GM13977 (cell line): ENCODE measurements around the gene ITPKB.

Experiments used
- DNase-seq: peaks from one replicate; pipeline ENCODE4 v3.0.0; 2012; ENCODE audit warnings: low spot score
- CTCF ChIP-seq: IDR thresholded peaks from 2 replicates; pipeline ENCODE4 v1.5.1; 2012; ENCODE audit warnings: mild to moderate bottlenecking, control low read depth; ENCODE audit not compliant: insufficient read depth; ENCODE audit errors: extremely low read depth, missing control alignments
- in situ Hi-C: fragments of 300-500 bp; cut with MboI; formaldehyde crosslinking; loops from one replicate; pipeline ENCODE4 v1.12.0; 2022; ENCODE audit warnings: low sequenced_read_pairs, low pct_unique_long_range_greater_than_20kb, mixed read lengths, inconsistent platforms; ENCODE audit not compliant: unreplicated experiment

The ITPKB gene

GRCh38 chr1:226671277-226671676, 67.8 kb downstream of the ITPKB start:
- DNase-seq = no peak
- TF ChIP-seq CTCF = no peak
- in situ Hi-C loops = no loop called here

GRCh38 chr1:226670073-226670472, 69.0 kb downstream of the ITPKB start:
- TF ChIP-seq CTCF = no peak
- in situ Hi-C loops = no loop called here
- no peak for DNase-seq

GRCh38 chr1:226668173-226668560, 70.9 kb downstream of the ITPKB start:
- no peak for DNase-seq
- TF ChIP-seq CTCF = no peak
- in situ Hi-C loops = no loop called here

- DNase-seq = no peak
- no peak for TF ChIP-seq CTCF
- in situ Hi-C loops = no loop called here
These were observed 72.4 kb downstream of the ITPKB start for GRCh38 chr1:226666692-226667091.

- TF ChIP-seq CTCF = no peak
- in situ Hi-C loops = no loop called here
- no peak for DNase-seq
These were observed 72.9 kb downstream of the ITPKB start for GRCh38 chr1:226666164-226666506.

GRCh38 chr1:226665505-226666163, 73.4 kb downstream of the ITPKB start:
- no peak for DNase-seq
- in situ Hi-C loops = no loop called here
- no peak for TF ChIP-seq CTCF
